Gastrocnemius medialis (tissue), 4 donors: ENCODE measurements around the gene CPLX1. TPM values are rescaled to one million over a fixed set of nuclear protein-coding genes. Genes with fewer than 3 reads are reported as not detected.

Source experiments
- ATAC-seq, 2 donors: fragments of 150-250 bp; one replicate each; pipeline ENCODE4 v1.9.1; 2016
- DNase-seq, 2 donors: peaks; one replicate each; pipeline ENCODE4 v3.0.0-alpha.2; 2019
- H3K27ac ChIP-seq, 4 donors: fragments of 200-600 bp; sonication (generic); 1 replicate in 1 of 4; 2 replicates in 3 of 4; pipeline ENCODE4 v1.5.1; 2016 to 2018; ENCODE audit warnings: mild to moderate bottlenecking in 2 of 4, moderate library complexity in 1 of 4
- H3K27me3 ChIP-seq, 3 donors: fragments of 200-600 bp; sonication (generic) in 2 of 3; 1 replicate in 1 of 3; 2 replicates in 2 of 3; pipeline versions ENCODE4 v1.5.1 to v1.6.0; 2016 to 2019; ENCODE audit warnings: mild to moderate bottlenecking in 1 of 3, moderate library complexity in 1 of 3
- H3K36me3 ChIP-seq, 2 donors: fragments of 200-600 bp; sonication (generic) in 1 of 2; one replicate each; pipeline ENCODE4 v1.5.1; 2017 to 2018
- H3K4me1 ChIP-seq, 2 donors: fragments of 200-600 bp; sonication (generic) in 1 of 2; one replicate each; pipeline ENCODE4 v1.5.1; 2016 to 2017; ENCODE audit warnings: mild to moderate bottlenecking in 2 of 2
- H3K4me3 ChIP-seq, 4 donors: fragments of 200-600 bp; sonication (generic) in 3 of 4; 1 replicate in 1 of 4; 2 replicates in 3 of 4; pipeline ENCODE4 v1.5.1; 2016 to 2019; ENCODE audit warnings: mild to moderate bottlenecking in 2 of 4
- H3K9me3 ChIP-seq, 3 donors: fragments of 200-600 bp; sonication (generic) in 2 of 3; 1 replicate in 1 of 3; 2 replicates in 2 of 3; pipeline ENCODE4 v1.5.1; 2016 to 2019
- CTCF ChIP-seq, 5 experiments: fragments of 450-650 bp in 3 of 5; fragments of 200-600 bp in 2 of 5; sonication (generic) in 2 of 5; IDR thresholded peaks in 4 of 5; conservative IDR thresholded peaks in 1 of 5; 1 replicate in 4 of 5; 2 replicates in 1 of 5; pipeline ENCODE4 v1.5.1; 2016 to 2019; ENCODE audit warnings: antibody characterized with exemption in 5 of 5, mild to moderate bottlenecking in 3 of 5, moderate library complexity in 3 of 5
- POLR2A ChIP-seq, 2 donors: fragments of 450-650 bp; IDR thresholded peaks; one replicate each; pipeline ENCODE4 v1.6.1; 2017; ENCODE audit warnings: antibody characterized with exemption in 2 of 2, mild to moderate bottlenecking in 2 of 2, moderate library complexity in 2 of 2
- in situ Hi-C, 4 donors: fragments of 200-750 bp; cut with MboI; loops; one replicate each; pipeline versions ENCODE4 v1.15.0 to v1.8.0; 2017; ENCODE audit warnings: low sequenced_read_pairs in 4 of 4
- intact Hi-C: fragments of 100-400 bp; cut with DNase I; formaldehyde crosslinking; loops from one replicate; pipeline ENCODE4 v1.15.1; 2023; ENCODE audit warnings: low total_unique reads
- total RNA-seq, 4 donors: library from RNA; depleted of rRNA; stranded (reverse); fragments of >200 nt; gene quantifications; one replicate each; pipeline versions ENCODE4 v1.1.0 to v1.2.3, GENCODE V29; 2016

The CPLX1 gene
- total RNA-seq, 4 donors from 2014 or later, result 0.91 to 1.0 TPM; not detected in 2

- H3K9me3 ChIP-seq, result peaks cover 0 to 15% (median 7%) of the 10 kb centered on the region in 3 donors
- ATAC-seq, result no peak
- H3K4me3 ChIP-seq, result no peak overlapping the region
- peaks cover 16 to 35% (median 26%) of the 10 kb centered on the region in 3 donors for H3K27me3 ChIP-seq
- H3K27ac ChIP-seq, result no peak overlapping the region
- in situ Hi-C loops (no loop called here), intact Hi-C loops (no loop called here)
- H3K36me3 ChIP-seq, result no peaks in the 10 kb centered on the region
- TF ChIP-seq CTCF (IDR thresholded peaks at IDR 0.05 in 4 of 5, conservative IDR thresholded peaks at IDR 0.05 in 1 of 5), result no peak
- no peak for TF ChIP-seq POLR2A (IDR thresholded peaks at IDR 0.05)
- H3K4me1 ChIP-seq, result no peaks in the 10 kb centered on the region
- no peak for DNase-seq
These were observed 7.2 kb upstream of the CPLX1 start for GRCh38 chr4:833156-833555.

GRCh38 chr4:832536-832935, 6.6 kb upstream of the CPLX1 start:
- ATAC-seq (no peak), DNase-seq (no peak)
- TF ChIP-seq CTCF (IDR thresholded peaks at IDR 0.05 in 4 of 5, conservative IDR thresholded peaks at IDR 0.05 in 1 of 5) (no peak), POLR2A (IDR thresholded peaks at IDR 0.05) (no peak)
- Histone ChIP-seq H3K4me1 (no peaks in the 10 kb centered on the region), H3K4me3 (no peak overlapping the region), H3K36me3 (no peaks in the 10 kb centered on the region), H3K9me3 (peaks cover 0 to 9% (median 2%) of the 10 kb centered on the region in 3 donors), H3K27ac (no peak overlapping the region), H3K27me3 (peaks cover 20 to 41% (median 31%) of the 10 kb centered on the region in 3 donors)
- in situ Hi-C loops (no loop called here), intact Hi-C loops (no loop called here)

- Histone ChIP-seq H3K27me3 (peaks cover 22 to 45% (median 35%) of the 10 kb centered on the region in 3 donors), H3K36me3 (no peaks in the 10 kb centered on the region), H3K9me3 (peaks cover 0 to 4% (median 0%) of the 10 kb centered on the region in 3 donors), H3K4me3 (no peak overlapping the region), H3K27ac (no peak overlapping the region), H3K4me1 (no peaks in the 10 kb centered on the region)
- no peak for TF ChIP-seq POLR2A (IDR thresholded peaks at IDR 0.05)
- TF ChIP-seq CTCF (IDR thresholded peaks at IDR 0.05 in 4 of 5, conservative IDR thresholded peaks at IDR 0.05 in 1 of 5), result no peak
- DNase-seq (no peak), ATAC-seq (no peak)
- intact Hi-C loops, result no loop called here
- in situ Hi-C loops, result no loop called here
These were observed 6.2 kb upstream of the CPLX1 start for GRCh38 chr4:832108-832507.

GRCh38 chr4:831483-831805, 5.5 kb upstream of the CPLX1 start:
- Histone ChIP-seq H3K9me3 (peaks cover 0 to 4% (median 0%) of the 10 kb centered on the region in 3 donors), H3K4me3 (no peak overlapping the region), H3K27ac (no peak overlapping the region), H3K27me3 (peaks cover 25 to 52% (median 41%) of the 10 kb centered on the region in 3 donors), H3K4me1 (no peaks in the 10 kb centered on the region), H3K36me3 (no peaks in the 10 kb centered on the region)
- in situ Hi-C loops, result no loop called here
- TF ChIP-seq CTCF (IDR thresholded peaks at IDR 0.05 in 4 of 5, conservative IDR thresholded peaks at IDR 0.05 in 1 of 5) (no peak), POLR2A (IDR thresholded peaks at IDR 0.05) (no peak)
- intact Hi-C loops, result no loop called here
- ATAC-seq (no peak), DNase-seq (no peak)
